Choroid plexus epithelial cell (primary cell): ENCODE results near the gene RPL34.

Source experiments
- DNase-seq: peaks from one replicate; pipeline ENCODE4 v3.0.0-alpha.2; 2010; ENCODE audit warnings: low read depth
- H3K4me3 ChIP-seq: 2 replicates; pipeline ENCODE4 v1.5.1; 2011; ENCODE audit warnings: low read depth, mild to moderate bottlenecking, control low read depth, low read length, moderate library complexity
- CTCF ChIP-seq: conservative IDR thresholded peaks from 2 replicates; pipeline ENCODE4 v1.5.1; 2011; ENCODE audit warnings: low read depth, mild to moderate bottlenecking, control low read depth, inconsistent platforms, low read length, moderate library complexity

Gene RPL34

DNA sequence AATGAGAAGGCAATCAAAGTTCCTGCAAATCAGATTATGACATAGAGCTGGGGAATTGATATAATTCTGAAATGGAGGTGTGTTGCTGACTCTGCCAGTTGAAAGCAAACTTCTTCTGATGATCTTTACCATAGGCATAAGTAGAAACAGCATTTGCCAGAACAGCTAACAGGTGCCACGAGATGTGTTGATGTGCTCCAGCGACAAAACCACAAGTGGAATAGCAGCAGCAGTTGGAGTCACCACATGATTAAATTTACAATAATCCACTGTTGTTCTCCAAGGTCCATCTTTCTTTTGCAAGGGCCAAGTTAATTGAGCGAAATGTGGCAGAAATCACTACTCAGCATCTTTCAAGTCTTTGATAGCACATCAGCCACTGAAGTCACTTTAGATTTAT, 26.3 kb downstream of the RPL34 start:
- H3K4me3 ChIP-seq: no peak overlapping the region
- TF ChIP-seq CTCF: no peak
- no peak for DNase-seq

DNA sequence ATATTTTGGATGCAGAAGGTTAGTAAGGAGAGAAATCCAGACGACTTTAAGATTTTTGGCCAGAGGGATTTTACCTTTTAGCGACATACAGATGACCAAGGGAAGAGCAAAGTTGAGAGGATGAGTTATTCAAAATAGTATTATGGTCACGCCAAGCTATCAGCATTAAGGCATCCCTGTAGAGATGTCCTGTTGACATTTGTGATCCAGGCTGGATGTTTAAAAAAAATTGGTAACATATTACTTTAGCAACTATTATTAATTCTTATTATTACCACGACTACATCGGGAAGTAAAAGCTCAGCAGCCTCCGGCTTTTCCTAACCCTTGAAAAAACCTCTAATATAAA, 29.5 kb downstream of the RPL34 start:
- peak overlapping the region; percentile 33 for H3K4me3 ChIP-seq
- TF ChIP-seq CTCF: no peak
- DNase-seq: no peak

DNA sequence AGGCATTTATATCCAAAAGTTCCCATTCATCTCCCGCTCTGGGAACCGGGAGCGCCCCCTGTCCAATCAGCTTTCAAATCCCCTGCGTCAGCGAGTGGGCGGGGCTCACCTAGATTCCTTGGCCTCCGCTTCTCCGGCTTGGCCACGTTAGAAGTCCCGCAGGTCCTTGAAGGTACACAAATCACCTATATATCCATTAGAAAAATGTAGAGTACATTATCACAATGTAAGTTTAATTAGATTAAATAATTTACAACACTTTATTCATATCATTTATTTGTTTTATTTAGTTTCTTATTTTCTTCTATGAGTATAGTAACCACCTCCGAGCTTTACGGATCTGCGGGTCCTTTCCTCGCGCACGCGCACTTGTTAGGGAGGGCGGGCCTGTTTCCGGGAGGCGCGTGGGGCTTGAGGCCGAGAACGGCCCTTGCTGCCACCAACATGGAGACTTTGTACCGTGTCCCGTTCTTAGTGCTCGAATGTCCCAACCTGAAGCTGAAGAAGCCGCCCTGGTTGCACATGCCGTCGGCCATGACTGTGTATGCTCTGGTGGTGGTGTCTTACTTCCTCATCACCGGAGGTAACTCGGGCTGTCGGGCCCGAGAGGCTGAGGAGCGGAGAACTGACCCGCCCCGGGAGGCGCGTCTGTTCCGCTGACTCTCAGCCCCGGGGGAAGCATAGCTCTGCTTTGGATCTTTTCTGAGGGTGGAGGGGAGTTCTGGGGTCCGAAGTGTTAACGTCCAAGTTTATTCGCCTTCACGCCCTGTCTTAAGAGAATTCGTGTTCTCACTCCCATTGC, 30.0 kb downstream of the RPL34 start, which contains the start of gene OSTC:
TSS of gene OSTC (plus strand) at position 388 of the 802 bp plus-strand sequence. CDS start at position 445, 57 bp downstream.
- H3K4me3 ChIP-seq: peak within 1 kb of the TSS; percentile 94
- DNase-seq: peak; percentile 98
- peak; percentile 32 for TF ChIP-seq CTCF

DNA sequence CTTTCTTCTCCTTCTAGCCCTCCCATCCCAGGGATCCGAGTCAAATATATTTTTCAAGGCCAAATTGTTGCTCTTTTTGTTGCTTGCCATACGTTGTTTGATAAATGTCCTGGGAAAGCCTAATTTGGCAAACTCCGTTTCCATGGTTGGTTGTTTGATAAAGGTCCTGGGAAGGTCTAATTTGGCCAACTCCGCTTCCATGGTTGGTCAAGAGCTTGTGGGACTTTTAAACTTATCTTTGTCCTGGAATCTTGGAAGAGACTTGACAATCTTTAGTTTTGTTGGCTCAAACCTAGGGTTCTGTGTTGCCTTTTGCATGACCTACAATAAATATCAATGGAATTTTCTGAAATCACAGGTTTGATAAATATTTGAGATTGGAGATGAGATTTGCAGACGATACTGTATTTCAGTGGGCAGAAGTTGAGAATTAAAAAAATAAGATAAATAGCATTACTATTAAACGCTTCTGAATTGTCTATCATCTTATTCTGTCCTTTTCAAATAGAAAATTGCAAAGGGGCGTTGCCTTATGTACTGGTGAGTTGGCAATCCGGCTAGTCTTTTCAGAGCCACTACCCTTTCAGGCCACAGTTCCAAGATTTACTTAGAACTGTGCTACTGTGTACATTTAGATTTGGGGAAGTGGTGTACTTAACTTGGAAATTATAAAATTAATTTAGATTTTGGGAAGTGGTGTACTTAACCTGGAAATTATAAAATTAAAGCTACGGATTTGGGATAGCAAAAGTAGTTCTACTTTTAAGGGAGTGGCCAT, 30.8 kb downstream of the RPL34 start:
- H3K4me3 ChIP-seq: peak overlapping the region; percentile 94
- no peak for TF ChIP-seq CTCF
- peak; percentile 84 for DNase-seq

- no peak for DNase-seq
- no peak overlapping the region for H3K4me3 ChIP-seq
- TF ChIP-seq CTCF: no peak
Observed at GRCh38 chr4:108662629-108663028, 42.3 kb downstream of the RPL34 start.

- no peak overlapping the region for H3K4me3 ChIP-seq
- no peak for DNase-seq
- TF ChIP-seq CTCF: no peak
Observed at GRCh38 chr4:108674356-108674977, 54.1 kb downstream of the RPL34 start.
